Stimulated activated naive CD4-positive, alpha-beta T cell (primary cell): ENCODE data around the gene TCP11L2.

Experiments used
- DNase-seq, 6 experiments: peaks; one replicate each; lab custom pipeline; 2025; lab: John Stamatoyannopoulos, UW

The TCP11L2 gene

GRCh38 chr12:106302401-106303201 lies at the start of gene TCP11L2:
TCP11L2 (plus strand) TSS chr12:106302733; CDS start chr12:106311076, 8,343 bp downstream.
- peak; percentile 87 to 97 (median 90) for DNase-seq

GRCh38 chr12:106254724-106255123 lies 47.8 kb upstream of the TCP11L2 start:
- DNase-seq, result no peak

- DNase-seq, result no peak
Measured at GRCh38 chr12:106255493-106255892, 47.0 kb upstream of the TCP11L2 start.

- DNase-seq, result no peak
Measured at GRCh38 chr12:106255952-106256351, 46.6 kb upstream of the TCP11L2 start.

GRCh38 chr12:106256524-106256923 lies 46.0 kb upstream of the TCP11L2 start:
- no peak for DNase-seq

GRCh38 chr12:106258226-106258625 lies 44.3 kb upstream of the TCP11L2 start:
- DNase-seq, result no peak

- no peak for DNase-seq
Measured at GRCh38 chr12:106258935-106259334, 43.6 kb upstream of the TCP11L2 start.

GRCh38 chr12:106265116-106265515 lies 37.4 kb upstream of the TCP11L2 start:
- no peak for DNase-seq

- no peak for DNase-seq
Measured at GRCh38 chr12:106267535-106267934, 35.0 kb upstream of the TCP11L2 start.

- no peak for DNase-seq
Measured at GRCh38 chr12:106269150-106269771, 33.3 kb upstream of the TCP11L2 start.

- no peak for DNase-seq
Measured at GRCh38 chr12:106271575-106272505, 30.7 kb upstream of the TCP11L2 start.

- DNase-seq, result no peak
Measured at GRCh38 chr12:106273491-106273890, 29.0 kb upstream of the TCP11L2 start.

GRCh38 chr12:106274012-106274411 lies 28.5 kb upstream of the TCP11L2 start:
- no peak for DNase-seq

GRCh38 chr12:106274575-106275121 lies 27.9 kb upstream of the TCP11L2 start:
- no peak for DNase-seq

GRCh38 chr12:106275458-106275857 lies 27.1 kb upstream of the TCP11L2 start:
- DNase-seq, result no peak

- no peak for DNase-seq
Measured at GRCh38 chr12:106276032-106276740, 26.3 kb upstream of the TCP11L2 start.

- DNase-seq, result no peak
Measured at GRCh38 chr12:106280106-106280505, 22.4 kb upstream of the TCP11L2 start.

GRCh38 chr12:106281056-106281782 lies 21.3 kb upstream of the TCP11L2 start:
- DNase-seq, result no peak

GRCh38 chr12:106281804-106282203 lies 20.7 kb upstream of the TCP11L2 start:
- no peak for DNase-seq

GRCh38 chr12:106282457-106283097 lies 20.0 kb upstream of the TCP11L2 start:
- peak in 5 of 6 experiments; percentile 18 to 64 (median 33) for DNase-seq
